NCI-H1436 treated with DMSO at 0.1 percent for 48 hours (cell line): ENCODE data around the gene PLXND1.

Experiments
- DNase-seq: peaks from one replicate; lab custom pipeline; 2025; lab: John Stamatoyannopoulos, UW

Gene PLXND1

GRCh38 chr3:129626744-129627349 is 20.4 kb upstream of the PLXND1 start:
- DNase-seq = peak; percentile 42

- no peak for DNase-seq
These were observed 18.8 kb upstream of the PLXND1 start for GRCh38 chr3:129625072-129625874.

GRCh38 chr3:129624347-129625071 is 18.0 kb upstream of the PLXND1 start:
- DNase-seq = no peak

DNA sequence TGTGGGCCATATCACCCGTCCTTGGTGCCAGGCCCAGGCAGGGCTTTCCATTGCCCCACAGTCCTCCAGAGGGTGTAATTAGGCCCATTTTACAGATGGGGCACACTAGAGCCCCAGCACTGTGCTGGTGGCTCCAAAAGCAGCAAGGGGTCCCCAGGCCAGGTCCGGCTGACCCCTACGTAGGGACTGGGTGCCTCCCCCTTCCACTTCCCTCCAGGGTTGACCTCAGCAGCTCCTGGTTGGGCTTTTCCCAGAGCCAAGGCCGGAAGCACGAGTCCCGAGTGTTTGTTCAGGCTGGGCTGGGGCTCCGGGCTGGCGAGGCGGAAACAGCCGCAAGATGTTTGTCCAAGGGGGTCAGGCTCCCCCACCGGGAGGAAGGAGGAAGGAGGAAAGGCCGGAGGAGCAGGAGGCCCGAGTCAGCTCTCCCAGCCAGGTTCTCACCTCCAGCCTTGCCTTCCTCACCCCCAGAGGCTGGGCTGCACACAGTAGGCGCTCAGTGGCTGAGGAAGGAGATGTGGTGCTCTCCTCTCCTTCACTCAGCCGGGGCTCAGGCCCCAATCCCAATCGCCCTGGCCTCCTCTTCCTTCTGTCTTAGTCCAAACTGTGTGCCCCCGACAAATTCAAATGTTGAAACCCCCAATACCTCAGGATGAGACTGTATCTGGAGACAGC is 17.1 kb upstream of the PLXND1 start:
- no peak for DNase-seq

GRCh38 chr3:129622933-129623332 is 16.5 kb upstream of the PLXND1 start:
- DNase-seq = no peak

GRCh38 chr3:129622226-129622874 is 15.9 kb upstream of the PLXND1 start:
- no peak for DNase-seq

- DNase-seq = no peak
These were observed 15.2 kb upstream of the PLXND1 start for GRCh38 chr3:129621626-129622225.

GRCh38 chr3:129620828-129621559 is 14.5 kb upstream of the PLXND1 start:
- no peak for DNase-seq

DNA sequence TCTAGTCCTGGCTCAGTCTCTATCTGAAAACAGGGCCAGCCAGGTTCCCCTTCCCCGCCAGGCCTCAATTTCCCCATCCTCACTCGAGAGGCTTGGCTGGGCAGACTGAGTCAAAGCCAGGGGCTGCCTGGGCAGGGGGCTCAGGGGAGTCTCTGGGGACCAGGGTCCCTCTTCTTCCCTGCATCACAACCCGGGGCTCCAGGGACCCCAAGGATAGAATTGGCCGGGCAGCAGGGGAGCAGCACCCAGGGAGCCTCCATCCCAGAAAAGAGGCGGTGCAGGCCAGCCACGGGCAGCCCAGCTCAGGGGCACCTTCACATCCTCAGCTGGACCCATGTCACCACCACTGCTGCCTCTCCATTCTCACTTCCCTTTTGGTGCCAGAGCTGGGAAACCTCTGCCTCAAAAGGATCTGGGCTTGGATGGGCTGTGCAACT is 13.3 kb upstream of the PLXND1 start:
- no peak for DNase-seq

GRCh38 chr3:129618901-129619671 is 12.6 kb upstream of the PLXND1 start:
- DNase-seq = no peak

- no peak for DNase-seq
These were observed 11.8 kb upstream of the PLXND1 start for GRCh38 chr3:129618186-129618820.

DNA sequence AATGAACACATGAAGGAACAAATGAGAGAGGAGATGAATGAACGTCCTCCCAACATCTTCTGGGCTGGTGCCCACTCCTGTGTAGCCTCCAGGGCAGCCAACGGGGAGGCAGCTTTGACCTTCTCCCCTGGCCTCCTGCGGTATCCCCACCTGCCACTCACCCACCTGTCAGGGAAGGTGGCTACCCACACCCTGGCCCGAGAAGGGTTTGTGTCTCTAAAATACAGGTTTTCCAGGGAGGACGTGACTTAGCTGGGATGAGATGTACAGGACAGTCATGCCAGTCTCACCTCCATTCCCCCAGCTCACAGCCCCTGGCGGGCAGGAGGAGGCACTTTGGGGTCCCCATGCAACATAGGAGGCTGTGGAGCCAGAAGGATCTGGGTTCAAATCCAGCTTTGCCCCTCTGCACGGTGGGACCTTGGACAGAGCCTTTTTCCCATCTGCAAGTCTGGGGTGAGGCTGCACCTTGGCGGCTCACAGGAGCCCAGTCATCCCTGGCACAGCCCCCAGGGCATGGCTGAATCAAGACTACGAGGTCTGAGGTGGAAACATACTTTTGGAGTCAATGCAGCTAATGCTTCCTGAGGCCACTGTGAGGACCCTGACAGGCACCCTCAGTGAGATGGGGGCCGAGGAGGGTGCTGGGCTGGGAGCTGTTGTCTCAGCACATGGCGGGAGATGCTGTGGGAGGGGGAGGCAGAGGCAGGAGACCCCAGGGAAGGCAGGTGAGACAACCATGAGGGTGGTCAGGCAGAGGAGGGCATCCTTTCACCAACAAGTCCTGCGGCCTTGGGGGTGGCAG is 11.1 kb upstream of the PLXND1 start:
- DNase-seq = no peak

DNA sequence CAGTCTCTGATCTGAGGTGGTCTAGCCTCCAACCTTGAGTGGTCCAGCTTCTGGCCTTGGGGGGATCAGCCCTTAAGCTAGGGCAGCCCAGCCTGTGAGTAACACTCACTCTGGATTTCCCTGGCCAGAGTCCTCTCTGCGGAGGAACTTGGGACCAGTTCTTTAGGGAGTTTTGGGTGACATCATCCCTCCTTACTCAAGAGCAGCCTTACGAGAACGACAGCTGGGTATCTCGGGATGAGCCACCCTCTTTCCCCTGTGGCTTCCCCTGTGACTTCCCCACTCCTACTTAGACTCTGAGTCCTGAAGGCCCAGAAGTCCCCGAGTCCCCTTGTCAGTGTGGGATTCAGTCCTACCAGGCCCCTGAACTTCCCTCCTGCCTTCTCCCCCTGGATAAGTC is 10.2 kb upstream of the PLXND1 start:
- DNase-seq = no peak

- DNase-seq = no peak
These were observed 9.8 kb upstream of the PLXND1 start for GRCh38 chr3:129616291-129616690.

DNA sequence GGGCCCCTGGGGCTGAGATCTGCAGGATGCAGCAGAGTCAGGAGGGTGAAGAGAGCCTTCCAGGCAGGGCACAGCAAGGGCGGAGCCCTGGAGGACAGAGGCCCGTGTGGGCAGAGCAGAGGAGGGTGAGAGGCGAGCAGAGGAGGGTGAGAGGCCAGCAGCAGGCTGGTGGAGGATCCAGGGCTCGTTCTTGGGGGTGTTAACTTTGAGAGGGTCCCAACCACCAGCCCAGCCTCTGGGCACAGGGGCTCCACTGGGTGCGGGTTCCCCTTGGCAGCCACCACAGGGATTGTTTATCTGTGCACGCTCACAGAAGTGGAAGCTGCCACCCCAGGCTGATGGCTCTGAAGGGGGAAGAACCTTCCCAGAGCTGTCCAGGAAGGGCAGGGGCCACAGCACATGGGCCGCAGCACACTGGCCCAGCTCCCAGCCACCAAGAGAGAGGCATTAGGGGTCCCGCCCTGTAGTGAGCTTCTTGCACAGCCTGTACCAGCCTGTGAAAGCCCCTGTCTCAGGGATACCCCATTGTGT is 9.3 kb upstream of the PLXND1 start:
- no peak for DNase-seq

GRCh38 chr3:129614927-129615363 is 8.5 kb upstream of the PLXND1 start:
- no peak for DNase-seq

DNA sequence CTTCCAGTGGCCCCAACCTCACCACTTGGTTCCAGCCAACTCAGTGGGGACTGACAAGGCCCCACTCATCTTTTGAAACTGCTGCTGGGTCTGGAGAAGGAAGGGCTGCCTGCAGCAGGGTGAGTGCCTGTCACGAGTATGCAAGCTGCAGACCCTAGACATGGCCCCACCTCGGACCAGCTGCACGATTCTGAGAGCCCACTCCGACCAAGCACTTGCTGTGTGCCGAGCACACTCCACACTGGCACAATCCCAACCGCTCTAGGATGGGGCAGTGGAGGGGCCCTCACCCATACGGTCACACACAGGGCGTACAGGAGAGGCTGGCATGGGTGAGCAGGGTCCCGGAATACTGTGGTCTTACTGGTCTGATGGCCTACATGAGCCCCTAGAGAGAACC is 8.0 kb upstream of the PLXND1 start:
- DNase-seq = no peak

DNA sequence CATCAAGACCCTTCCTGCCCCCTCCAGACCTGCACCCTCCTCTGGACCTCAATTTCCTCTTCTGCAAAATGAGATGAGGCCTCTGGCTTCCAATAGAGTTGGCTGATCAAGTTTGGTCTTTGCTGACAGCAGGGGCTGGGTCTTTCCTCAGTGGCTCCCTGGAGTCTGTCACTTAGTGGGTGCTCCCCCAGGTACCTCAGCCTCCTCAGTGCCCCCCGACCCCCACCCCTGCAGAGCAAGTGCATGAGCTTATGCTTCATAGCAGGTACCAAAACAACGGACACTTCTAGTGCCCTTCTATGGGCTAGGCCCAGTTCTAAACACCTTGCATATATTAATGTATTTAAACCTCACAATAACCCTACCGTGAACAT is 6.9 kb upstream of the PLXND1 start:
- no peak for DNase-seq
